Measurements from ENCODE around the gene AHI1. TPM values are rescaled to one million over a fixed set of nuclear protein-coding genes. Genes with fewer than 3 reads are reported as not detected.

AHI1 gene
- total RNA-seq, 1 experiment from 2014 or later, result 26.5 TPM

DNA sequence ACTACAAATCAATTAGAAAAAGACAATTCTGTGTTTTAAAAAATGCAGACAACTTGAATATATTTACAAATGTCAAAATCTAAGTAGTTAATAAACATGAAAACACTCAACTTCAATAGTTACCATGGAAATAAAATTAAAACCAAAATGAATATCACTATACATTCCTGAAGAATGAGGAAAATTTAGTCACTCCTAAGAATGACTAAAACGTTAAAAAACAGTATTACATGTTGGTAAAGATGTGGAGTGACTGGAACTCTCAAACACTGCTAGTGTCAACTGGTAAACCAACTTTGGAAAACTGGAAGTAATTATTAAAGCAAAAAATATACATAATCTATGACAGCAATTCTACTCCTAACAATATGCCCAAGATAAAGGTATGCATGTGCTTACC lies 36.3 kb downstream of the AHI1 start:
- no peaks in the 10 kb centered on the region for H3K9me3 Mint-ChIP-seq (ENCODE audit: unreplicated experiment)
- BruUV-seq (replicated peaks), result no TSS peak
- intact Hi-C loops (cut with micrococcal nuclease), result no loop called here
- no peak overlapping the region for H3K27ac Mint-ChIP-seq (ENCODE audit: low read depth, unreplicated experiment)
- H3K4me3 Mint-ChIP-seq (ENCODE audit: unreplicated experiment), result no peak overlapping the region
- peaks cover 38% of the 10 kb centered on the region for H3K36me3 Mint-ChIP-seq (ENCODE audit: insufficient read depth, unreplicated experiment)
- H3K4me1 Mint-ChIP-seq (ENCODE audit: insufficient read depth, unreplicated experiment), result no peaks in the 10 kb centered on the region
- TF ChIP-seq, protein P1, sequence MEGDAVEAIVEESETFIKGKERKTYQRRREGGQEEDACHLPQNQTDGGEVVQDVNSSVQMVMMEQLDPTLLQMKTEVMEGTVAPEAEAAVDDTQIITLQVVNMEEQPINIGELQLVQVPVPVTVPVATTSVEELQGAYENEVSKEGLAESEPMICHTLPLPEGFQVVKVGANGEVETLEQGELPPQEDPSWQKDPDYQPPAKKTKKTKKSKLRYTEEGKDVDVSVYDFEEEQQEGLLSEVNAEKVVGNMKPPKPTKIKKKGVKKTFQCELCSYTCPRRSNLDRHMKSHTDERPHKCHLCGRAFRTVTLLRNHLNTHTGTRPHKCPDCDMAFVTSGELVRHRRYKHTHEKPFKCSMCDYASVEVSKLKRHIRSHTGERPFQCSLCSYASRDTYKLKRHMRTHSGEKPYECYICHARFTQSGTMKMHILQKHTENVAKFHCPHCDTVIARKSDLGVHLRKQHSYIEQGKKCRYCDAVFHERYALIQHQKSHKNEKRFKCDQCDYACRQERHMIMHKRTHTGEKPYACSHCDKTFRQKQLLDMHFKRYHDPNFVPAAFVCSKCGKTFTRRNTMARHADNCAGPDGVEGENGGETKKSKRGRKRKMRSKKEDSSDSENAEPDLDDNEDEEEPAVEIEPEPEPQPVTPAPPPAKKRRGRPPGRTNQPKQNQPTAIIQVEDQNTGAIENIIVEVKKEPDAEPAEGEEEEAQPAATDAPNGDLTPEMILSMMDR (IDR thresholded peaks at IDR 0.05; ENCODE audit: unreplicated experiment), result no peak
- CTCF ChIA-PET, result no interaction called here
- POLR2A ChIA-PET, result no interaction called here
- no peak for DNase-seq (ENCODE audit: unreplicated experiment)
- H3K27me3 Mint-ChIP-seq (ENCODE audit: insufficient read depth, unreplicated experiment), result no peaks in the 10 kb centered on the region

DNA sequence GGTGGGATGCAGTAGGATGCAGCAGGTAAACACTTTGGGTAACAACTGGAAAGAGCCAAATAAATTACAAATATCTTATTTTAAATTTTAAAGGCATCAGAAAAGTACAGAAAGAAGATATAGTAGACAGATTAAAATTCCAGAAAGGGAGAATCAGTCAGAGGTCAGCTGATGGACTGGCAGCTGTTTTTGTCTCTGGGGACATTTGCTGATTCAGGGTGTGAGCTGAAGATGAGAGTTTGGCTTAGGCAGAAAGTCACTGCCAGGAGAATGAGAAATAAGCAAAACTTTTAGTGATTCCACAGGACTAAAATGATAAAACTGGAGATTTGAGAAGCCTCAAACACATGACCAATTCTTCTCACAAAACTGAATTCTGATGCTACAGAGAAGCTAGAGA lies 39.5 kb downstream of the AHI1 start:
- no TSS peak for BruUV-seq (replicated peaks)
- Mint-ChIP-seq H3K36me3 (ENCODE audit: insufficient read depth, unreplicated experiment) (peaks cover 36% of the 10 kb centered on the region), H3K4me1 (ENCODE audit: insufficient read depth, unreplicated experiment) (no peaks in the 10 kb centered on the region), H3K9me3 (ENCODE audit: unreplicated experiment) (no peaks in the 10 kb centered on the region), H3K27ac (ENCODE audit: low read depth, unreplicated experiment) (no peak overlapping the region), H3K4me3 (ENCODE audit: unreplicated experiment) (no peak overlapping the region), H3K27me3 (ENCODE audit: insufficient read depth, unreplicated experiment) (no peaks in the 10 kb centered on the region)
- TF ChIP-seq, protein P1 (IDR thresholded peaks at IDR 0.05; ENCODE audit: unreplicated experiment), result no peak
- no peak for DNase-seq (ENCODE audit: unreplicated experiment)
- intact Hi-C loops (cut with micrococcal nuclease), result no loop called here
- CTCF ChIA-PET, result interaction anchor here (0.5 kb wide), 1 partner anchor 1325 kb away, joined by 6 read pairs; no protein-coding TSS in a partner anchor
- POLR2A ChIA-PET, result no interaction called here

DNA sequence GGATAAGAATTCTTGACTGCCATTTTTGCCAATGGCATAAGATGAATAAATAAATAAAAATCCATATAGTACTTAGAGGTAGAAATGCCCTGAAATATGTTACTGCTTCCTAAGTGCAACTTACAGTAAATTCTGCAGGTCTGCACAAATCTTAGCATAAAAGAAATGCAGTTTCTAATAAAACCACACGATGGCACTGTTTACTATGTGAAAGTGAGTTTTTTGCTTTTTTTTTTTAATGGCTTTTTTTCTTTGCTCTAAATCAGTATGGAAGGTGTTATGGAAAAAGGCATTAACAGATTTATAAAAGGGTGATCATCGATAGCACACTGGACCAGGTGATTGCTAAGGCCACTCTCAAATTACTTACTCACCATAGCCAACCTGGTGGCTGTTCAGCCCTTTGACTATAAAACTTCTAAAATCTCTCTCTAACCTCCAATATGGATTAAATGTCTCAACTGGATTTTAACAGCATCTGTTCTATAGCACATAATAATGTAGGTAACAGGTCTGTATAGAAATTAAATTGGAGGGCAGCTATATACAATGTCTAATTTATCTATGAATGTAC lies 45.8 kb downstream of the AHI1 start:
- POLR2A ChIA-PET, result interaction anchor here (2.2 kb wide), 1 partner anchor 46 kb away, joined by 9 read pairs; the partner anchor contains the start of gene AHI1
- TF ChIP-seq, protein P1 (IDR thresholded peaks at IDR 0.05; ENCODE audit: unreplicated experiment), result peak; percentile 61
- no peaks in the 10 kb centered on the region for H3K9me3 Mint-ChIP-seq (ENCODE audit: unreplicated experiment)
- no peaks in the 10 kb centered on the region for H3K4me1 Mint-ChIP-seq (ENCODE audit: insufficient read depth, unreplicated experiment)
- peak; percentile 57 for DNase-seq (ENCODE audit: unreplicated experiment)
- intact Hi-C loops (cut with micrococcal nuclease), result loop anchor here (1.0 to 5.0 kb wide), 5 partner anchors 46 to 1099 kb away; partner anchors contain the start of genes AHI1 and MAP7
- no TSS peak for BruUV-seq (replicated peaks)
- H3K4me3 Mint-ChIP-seq (ENCODE audit: unreplicated experiment), result no peak overlapping the region
- H3K27ac Mint-ChIP-seq (ENCODE audit: low read depth, unreplicated experiment), result no peak overlapping the region
- no peaks in the 10 kb centered on the region for H3K27me3 Mint-ChIP-seq (ENCODE audit: insufficient read depth, unreplicated experiment)
- peaks cover 24% of the 10 kb centered on the region for H3K36me3 Mint-ChIP-seq (ENCODE audit: insufficient read depth, unreplicated experiment)
- CTCF ChIA-PET, result interaction anchor here (0.6 to 5.2 kb wide), 13 partner anchors 12 to 1099 kb away, joined by 3 to 42 read pairs (median 5); no protein-coding TSS in a partner anchor

DNA sequence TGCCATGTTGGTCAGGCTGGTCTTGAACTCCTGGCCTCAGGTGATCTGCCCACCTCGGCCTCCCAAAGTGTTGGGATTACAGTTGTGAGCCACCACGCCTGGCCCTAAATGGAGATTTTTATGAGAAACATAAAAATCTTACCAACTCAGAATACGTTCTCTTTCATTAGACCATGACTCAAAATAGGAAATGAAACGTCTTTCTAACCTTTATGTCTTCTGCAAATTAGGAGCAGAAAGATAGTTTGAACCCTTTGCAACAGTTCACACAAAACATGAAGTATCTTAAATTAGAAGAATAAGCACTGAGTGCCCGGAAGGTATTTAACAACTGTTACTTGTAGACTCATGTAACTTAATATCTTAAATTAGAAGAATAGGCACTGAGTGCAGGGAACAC lies 48.3 kb downstream of the AHI1 start:
- Mint-ChIP-seq H3K27ac (ENCODE audit: low read depth, unreplicated experiment) (no peak overlapping the region), H3K4me3 (ENCODE audit: unreplicated experiment) (no peak overlapping the region), H3K4me1 (ENCODE audit: insufficient read depth, unreplicated experiment) (no peaks in the 10 kb centered on the region), H3K27me3 (ENCODE audit: insufficient read depth, unreplicated experiment) (no peaks in the 10 kb centered on the region), H3K9me3 (ENCODE audit: unreplicated experiment) (no peaks in the 10 kb centered on the region), H3K36me3 (ENCODE audit: insufficient read depth, unreplicated experiment) (peaks cover 30% of the 10 kb centered on the region)
- CTCF ChIA-PET, result interaction anchor here (0.6 to 5.2 kb wide), 3 partner anchors 15 to 777 kb away, joined by 3 to 42 read pairs (median 4); no protein-coding TSS in a partner anchor
- intact Hi-C loops (cut with micrococcal nuclease), result no loop called here
- no TSS peak for BruUV-seq (replicated peaks)
- DNase-seq (ENCODE audit: unreplicated experiment), result no peak
- POLR2A ChIA-PET, result no interaction called here
- TF ChIP-seq, protein P1 (IDR thresholded peaks at IDR 0.05; ENCODE audit: unreplicated experiment), result no peak
